ENCODE data around the gene TRIM17. TPM values are rescaled to one million over a fixed set of nuclear protein-coding genes. Genes with fewer than 3 reads are reported as not detected.

Gene TRIM17
- total RNA-seq, 2 donors from 2014 or later, result 2.0 to 9.9 TPM

GRCh38 chr1:228448372-228448771 lies 31.7 kb upstream of the TRIM17 start:
- no peak for DNase-seq (ENCODE audit: low spot score)
- WGBS, result 76% methylated on average over 6 of the region's 6 CpGs
- no peak overlapping the region for H3K4me3 ChIP-seq
- H3K27ac ChIP-seq, result no peak overlapping the region
- no peaks in the 10 kb centered on the region for H3K36me3 ChIP-seq
- peaks cover 6% of the 10 kb centered on the region for H3K27me3 ChIP-seq (replicated peaks; ENCODE audit: insufficient read depth)
- no peaks in the 10 kb centered on the region for H3K9me3 ChIP-seq
- intact Hi-C loops (cut with DNase I), result no loop called here
- no peaks in the 10 kb centered on the region for H3K4me1 ChIP-seq (replicated peaks)
- TF ChIP-seq POLR2A (IDR thresholded peaks at IDR 0.05), result no peak

DNA sequence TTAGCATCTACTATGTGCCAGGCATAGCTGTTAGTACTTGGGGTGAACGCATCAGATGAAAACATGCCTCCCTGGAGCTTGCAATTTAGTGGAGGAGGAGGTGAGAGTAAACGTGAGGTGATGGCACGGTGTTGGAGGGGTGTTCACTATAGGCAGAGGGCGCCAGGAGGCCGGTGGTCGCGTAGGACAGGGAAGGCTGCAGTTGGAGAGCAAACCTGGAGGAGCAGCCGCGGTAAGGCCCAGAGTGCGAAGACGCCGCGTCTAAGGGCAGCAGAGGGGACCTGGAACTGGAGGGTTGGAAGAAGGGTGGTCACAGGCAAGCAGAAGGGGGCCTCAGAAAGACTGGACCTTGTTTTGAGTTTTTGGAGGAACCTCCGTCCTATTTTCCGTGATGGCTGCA lies 30.2 kb upstream of the TRIM17 start:
- Histone ChIP-seq H3K4me1 (replicated peaks) (no peaks in the 10 kb centered on the region), H3K4me3 (no peak overlapping the region), H3K36me3 (no peaks in the 10 kb centered on the region), H3K27ac (no peak overlapping the region), H3K27me3 (replicated peaks; ENCODE audit: insufficient read depth) (peaks cover 6% of the 10 kb centered on the region), H3K9me3 (no peaks in the 10 kb centered on the region)
- intact Hi-C loops (cut with DNase I), result no loop called here
- no peak for TF ChIP-seq POLR2AphosphoS5 (IDR thresholded peaks at IDR 0.05)
- TF ChIP-seq, protein P1, sequence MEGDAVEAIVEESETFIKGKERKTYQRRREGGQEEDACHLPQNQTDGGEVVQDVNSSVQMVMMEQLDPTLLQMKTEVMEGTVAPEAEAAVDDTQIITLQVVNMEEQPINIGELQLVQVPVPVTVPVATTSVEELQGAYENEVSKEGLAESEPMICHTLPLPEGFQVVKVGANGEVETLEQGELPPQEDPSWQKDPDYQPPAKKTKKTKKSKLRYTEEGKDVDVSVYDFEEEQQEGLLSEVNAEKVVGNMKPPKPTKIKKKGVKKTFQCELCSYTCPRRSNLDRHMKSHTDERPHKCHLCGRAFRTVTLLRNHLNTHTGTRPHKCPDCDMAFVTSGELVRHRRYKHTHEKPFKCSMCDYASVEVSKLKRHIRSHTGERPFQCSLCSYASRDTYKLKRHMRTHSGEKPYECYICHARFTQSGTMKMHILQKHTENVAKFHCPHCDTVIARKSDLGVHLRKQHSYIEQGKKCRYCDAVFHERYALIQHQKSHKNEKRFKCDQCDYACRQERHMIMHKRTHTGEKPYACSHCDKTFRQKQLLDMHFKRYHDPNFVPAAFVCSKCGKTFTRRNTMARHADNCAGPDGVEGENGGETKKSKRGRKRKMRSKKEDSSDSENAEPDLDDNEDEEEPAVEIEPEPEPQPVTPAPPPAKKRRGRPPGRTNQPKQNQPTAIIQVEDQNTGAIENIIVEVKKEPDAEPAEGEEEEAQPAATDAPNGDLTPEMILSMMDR (IDR thresholded peaks at IDR 0.05), result no peak
- no peak for TF ChIP-seq POLR2A (IDR thresholded peaks at IDR 0.05)
- no peak for DNase-seq (ENCODE audit: low spot score)
- WGBS, result 69% methylated on average over 15 of the region's 15 CpGs

DNA sequence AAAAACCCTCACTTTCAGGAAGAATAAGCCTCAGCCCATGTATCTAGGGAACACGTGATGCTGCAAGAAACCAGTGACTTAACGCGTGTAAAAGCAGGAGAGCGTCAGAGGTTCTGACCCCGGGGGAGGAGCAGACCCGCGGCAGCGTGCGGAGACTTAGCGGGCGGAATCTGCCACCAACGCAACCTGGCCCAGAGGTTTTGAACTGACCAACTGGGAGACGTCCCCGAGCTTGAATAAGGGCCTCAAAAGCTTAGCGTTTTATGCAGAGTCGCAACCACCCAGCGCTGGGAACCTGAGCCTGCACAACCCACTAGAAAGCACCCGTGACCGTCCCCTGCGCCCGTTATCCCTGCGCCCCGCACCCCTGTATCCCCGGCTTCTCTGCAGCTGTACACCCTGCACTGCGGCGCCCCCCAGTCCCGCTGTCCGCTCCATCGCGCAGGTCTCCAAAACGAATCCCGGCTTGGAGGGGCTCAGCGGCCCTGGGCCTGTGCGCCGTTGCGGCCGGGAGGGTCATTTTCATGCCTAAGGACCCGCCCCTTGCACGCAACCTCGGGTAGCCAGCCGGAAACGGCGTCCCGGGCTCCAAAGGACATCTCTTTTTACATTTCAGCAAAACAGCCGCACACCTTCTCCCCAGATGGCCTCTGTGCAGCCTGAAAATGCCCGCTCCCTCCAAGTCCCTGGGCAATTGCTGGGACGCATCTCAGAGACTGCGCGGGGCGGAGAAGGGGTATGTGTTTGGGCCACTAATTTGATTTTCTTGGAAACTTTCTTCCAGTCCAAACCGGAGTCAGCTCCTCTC lies 29.4 kb upstream of the TRIM17 start:
- Histone ChIP-seq H3K27ac (no peak overlapping the region), H3K27me3 (replicated peaks; ENCODE audit: insufficient read depth) (peaks cover 6% of the 10 kb centered on the region), H3K9me3 (no peaks in the 10 kb centered on the region), H3K36me3 (no peaks in the 10 kb centered on the region), H3K4me3 (peak overlapping the region in 1 of 2 donors; percentile 14), H3K4me1 (replicated peaks) (no peaks in the 10 kb centered on the region)
- no peak for DNase-seq (ENCODE audit: low spot score)
- TF ChIP-seq POLR2A (IDR thresholded peaks at IDR 0.05) (no peak), POLR2AphosphoS5 (IDR thresholded peaks at IDR 0.05) (no peak)
- TF ChIP-seq, protein P1 (IDR thresholded peaks at IDR 0.05), result no peak
- 7% methylated on average over 49 of the region's 51 CpGs for WGBS
- intact Hi-C loops (cut with DNase I), result no loop called here

DNA sequence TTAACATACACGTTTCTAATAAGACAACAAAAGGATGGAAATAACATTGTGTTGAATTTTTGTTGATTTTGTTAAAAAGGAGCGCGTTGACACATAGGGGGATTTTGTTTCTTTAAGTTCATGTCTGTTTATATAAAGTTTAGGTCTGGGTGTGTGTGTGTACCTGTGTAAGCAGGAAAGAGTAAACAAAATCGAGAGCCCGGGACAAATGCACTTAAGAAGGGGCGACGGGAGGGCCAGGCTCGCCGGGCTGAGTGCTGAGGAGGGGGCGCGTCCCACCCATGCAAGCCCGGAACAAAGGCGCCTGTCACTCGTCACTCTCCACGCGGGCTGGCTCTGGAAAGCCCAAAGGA lies 28.8 kb upstream of the TRIM17 start:
- no peaks in the 10 kb centered on the region for H3K36me3 ChIP-seq
- no peaks in the 10 kb centered on the region for H3K4me1 ChIP-seq (replicated peaks)
- 4% methylated on average over 16 of the region's 16 CpGs for WGBS
- H3K9me3 ChIP-seq, result no peaks in the 10 kb centered on the region
- intact Hi-C loops (cut with DNase I), result no loop called here
- no peak for DNase-seq (ENCODE audit: low spot score)
- peak overlapping the region in 1 of 2 donors; percentile 14 for H3K4me3 ChIP-seq
- H3K27me3 ChIP-seq (replicated peaks; ENCODE audit: insufficient read depth), result peaks cover 6% of the 10 kb centered on the region
- H3K27ac ChIP-seq, result no peak overlapping the region
- TF ChIP-seq, protein P1 (IDR thresholded peaks at IDR 0.05), result no peak
- TF ChIP-seq POLR2AphosphoS5 (IDR thresholded peaks at IDR 0.05) (no peak), POLR2A (IDR thresholded peaks at IDR 0.05) (no peak)

GRCh38 chr1:228443395-228443794 lies 26.7 kb upstream of the TRIM17 start:
- no peaks in the 10 kb centered on the region for H3K36me3 ChIP-seq
- intact Hi-C loops (cut with DNase I), result no loop called here
- no peak for DNase-seq (ENCODE audit: low spot score)
- no peak overlapping the region for H3K4me3 ChIP-seq
- no peaks in the 10 kb centered on the region for H3K9me3 ChIP-seq
- H3K27me3 ChIP-seq (replicated peaks; ENCODE audit: insufficient read depth), result peaks cover 6% of the 10 kb centered on the region
- no peak for TF ChIP-seq POLR2AphosphoS5 (IDR thresholded peaks at IDR 0.05)
- TF ChIP-seq, protein P1 (IDR thresholded peaks at IDR 0.05), result no peak
- TF ChIP-seq POLR2A (IDR thresholded peaks at IDR 0.05), result no peak
- no peak overlapping the region for H3K27ac ChIP-seq
- H3K4me1 ChIP-seq (replicated peaks), result no peaks in the 10 kb centered on the region
